ENCODE results near the gene SOS1. TPM values are rescaled to one million over a fixed set of nuclear protein-coding genes. Genes with fewer than 3 reads are reported as not detected.

The SOS1 gene
- total and polyA plus RNA-seq, 2 of the 13 experiments (the other 11 are each of a cell fraction or from before 2014, with no cell fraction given) = 20.8 to 60.4 TPM

GRCh38 chr2:39133215-39133851, 12.5 kb upstream of the SOS1 start (continued):
- TF ChIP-seq THYN1 (CRISPR knock-in tag; IDR thresholded peaks at IDR 0.05; ENCODE audit: borderline replicate concordance, low read depth) = no peak
- TF ChIP-seq ZNF556 (CRISPR knock-in tag; IDR thresholded peaks at IDR 0.05; ENCODE audit: borderline replicate concordance) = no peak
- TF ChIP-seq ZNF567 (CRISPR knock-in tag; IDR thresholded peaks at IDR 0.05; ENCODE audit: borderline replicate concordance) = no peak
- no peak for TF ChIP-seq ZFYVE20 (CRISPR knock-in tag; IDR thresholded peaks at IDR 0.05; ENCODE audit: borderline replicate concordance, low read depth)
- no peak for TF ChIP-seq PCBP1 (IDR thresholded peaks at IDR 0.05; ENCODE audit: borderline replicate concordance, low read depth, low read length)
- no peak for TF ChIP-seq ZNF510 (CRISPR knock-in tag; IDR thresholded peaks at IDR 0.05; ENCODE audit: low read depth)
- TF ChIP-seq E2F2 (CRISPR knock-in tag; IDR thresholded peaks at IDR 0.05; ENCODE audit: borderline replicate concordance) = 0 out of 2 replicates have a peak, but pooled peaks have one; percentile 37
- 0 out of 2 replicates have a peak, but pooled peaks have one; percentile 34 for TF ChIP-seq ISX (CRISPR knock-in tag; conservative IDR thresholded peaks at IDR 0.05)
- no peak for TF ChIP-seq NCOR1 (IDR thresholded peaks at IDR 0.05; ENCODE audit: borderline replicate concordance, low read length)
- TF ChIP-seq ZNF205 (CRISPR knock-in tag; IDR thresholded peaks at IDR 0.05) = no peak
- TF ChIP-seq, protein P1, sequence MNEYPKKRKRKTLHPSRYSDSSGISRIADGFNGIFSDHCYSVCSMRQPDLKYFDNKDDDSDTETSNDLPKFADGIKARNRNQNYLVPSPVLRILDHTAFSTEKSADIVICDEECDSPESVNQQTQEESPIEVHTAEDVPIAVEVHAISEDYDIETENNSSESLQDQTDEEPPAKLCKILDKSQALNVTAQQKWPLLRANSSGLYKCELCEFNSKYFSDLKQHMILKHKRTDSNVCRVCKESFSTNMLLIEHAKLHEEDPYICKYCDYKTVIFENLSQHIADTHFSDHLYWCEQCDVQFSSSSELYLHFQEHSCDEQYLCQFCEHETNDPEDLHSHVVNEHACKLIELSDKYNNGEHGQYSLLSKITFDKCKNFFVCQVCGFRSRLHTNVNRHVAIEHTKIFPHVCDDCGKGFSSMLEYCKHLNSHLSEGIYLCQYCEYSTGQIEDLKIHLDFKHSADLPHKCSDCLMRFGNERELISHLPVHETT (CRISPR knock-in tag; conservative IDR thresholded peaks at IDR 0.05) = no peak
- TF ChIP-seq, protein P2, sequence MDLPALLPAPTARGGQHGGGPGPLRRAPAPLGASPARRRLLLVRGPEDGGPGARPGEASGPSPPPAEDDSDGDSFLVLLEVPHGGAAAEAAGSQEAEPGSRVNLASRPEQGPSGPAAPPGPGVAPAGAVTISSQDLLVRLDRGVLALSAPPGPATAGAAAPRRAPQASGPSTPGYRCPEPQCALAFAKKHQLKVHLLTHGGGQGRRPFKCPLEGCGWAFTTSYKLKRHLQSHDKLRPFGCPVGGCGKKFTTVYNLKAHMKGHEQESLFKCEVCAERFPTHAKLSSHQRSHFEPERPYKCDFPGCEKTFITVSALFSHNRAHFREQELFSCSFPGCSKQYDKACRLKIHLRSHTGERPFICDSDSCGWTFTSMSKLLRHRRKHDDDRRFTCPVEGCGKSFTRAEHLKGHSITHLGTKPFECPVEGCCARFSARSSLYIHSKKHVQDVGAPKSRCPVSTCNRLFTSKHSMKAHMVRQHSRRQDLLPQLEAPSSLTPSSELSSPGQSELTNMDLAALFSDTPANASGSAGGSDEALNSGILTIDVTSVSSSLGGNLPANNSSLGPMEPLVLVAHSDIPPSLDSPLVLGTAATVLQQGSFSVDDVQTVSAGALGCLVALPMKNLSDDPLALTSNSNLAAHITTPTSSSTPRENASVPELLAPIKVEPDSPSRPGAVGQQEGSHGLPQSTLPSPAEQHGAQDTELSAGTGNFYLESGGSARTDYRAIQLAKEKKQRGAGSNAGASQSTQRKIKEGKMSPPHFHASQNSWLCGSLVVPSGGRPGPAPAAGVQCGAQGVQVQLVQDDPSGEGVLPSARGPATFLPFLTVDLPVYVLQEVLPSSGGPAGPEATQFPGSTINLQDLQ (CRISPR knock-in tag; IDR thresholded peaks at IDR 0.05) = no peak
- TF ChIP-seq ZMYM2 (CRISPR knock-in tag; IDR thresholded peaks at IDR 0.05) = no peak
- no peak for TF ChIP-seq ARNT2 (CRISPR knock-in tag; IDR thresholded peaks at IDR 0.05; ENCODE audit: low read depth)
- no peak for TF ChIP-seq NONO (IDR thresholded peaks at IDR 0.05)
- no peak for TF ChIP-seq NONO (CRISPR knock-in tag; conservative IDR thresholded peaks at IDR 0.05)
- TF ChIP-seq SMARCC2 (IDR thresholded peaks at IDR 0.05) = no peak
- TF ChIP-seq XRCC5 (optimal IDR thresholded peaks at IDR 0.05; ENCODE audit: low read length) = no peak
- no peak for TF ChIP-seq DZIP1 (CRISPR knock-in tag; IDR thresholded peaks at IDR 0.05)
- no peak for TF ChIP-seq ZNF773 (CRISPR knock-in tag; IDR thresholded peaks at IDR 0.05; ENCODE audit: borderline replicate concordance)
- no peak for TF ChIP-seq ZBTB34 (CRISPR knock-in tag; IDR thresholded peaks at IDR 0.05)

Data from HepG2 (cell line).